Calu3 (cell line): Measurements from ENCODE around the gene ARHGAP19. TPM values are rescaled to one million over a fixed set of nuclear protein-coding genes. Genes with fewer than 3 reads are reported as not detected.

Source experiments
- BruUV-seq: library from RNA; stranded (reverse); fragments of 400-500 nt; replicated peaks from 2 replicates; lab custom pipeline; 2021; lab: Mats Ljungman, UMichigan
- CTCF ChIA-PET: fragments of 300-600 bp; sonication (Branson Sonifier 250); formaldehyde crosslinking; loops from one replicate; lab custom pipeline; 2022; ENCODE audit warnings: antibody characterized with exemption; lab: Charles Lee
- DNase-seq: peaks from one replicate; pipeline ENCODE4 v3.0.0; 2022
- H3K27ac Mint-ChIP-seq: one replicate; pipeline ENCODE4 v1.8.0; 2022; ENCODE audit warnings: mixed read lengths; ENCODE audit not compliant: unreplicated experiment
- H3K27me3 Mint-ChIP-seq: one replicate; pipeline ENCODE4 v1.8.0; 2022; ENCODE audit warnings: mixed read lengths; ENCODE audit not compliant: unreplicated experiment
- H3K36me3 Mint-ChIP-seq: one replicate; pipeline ENCODE4 v1.8.0; 2022; ENCODE audit warnings: mild to moderate bottlenecking, moderate library complexity, mixed read lengths; ENCODE audit not compliant: insufficient read depth, unreplicated experiment
- H3K4me1 Mint-ChIP-seq: one replicate; pipeline ENCODE4 v1.8.0; 2022; ENCODE audit warnings: mild to moderate bottlenecking, low read depth, mixed read lengths; ENCODE audit not compliant: unreplicated experiment
- H3K4me3 Mint-ChIP-seq: one replicate; pipeline ENCODE4 v1.8.0; 2022; ENCODE audit warnings: mild to moderate bottlenecking, low read depth, moderate library complexity, mixed read lengths; ENCODE audit not compliant: unreplicated experiment
- H3K9me3 Mint-ChIP-seq: one replicate; pipeline ENCODE4 v1.8.0; 2022; ENCODE audit warnings: low read depth, mixed read lengths; ENCODE audit not compliant: unreplicated experiment
- intact Hi-C: fragments of 100-400 bp; cut with micrococcal nuclease; formaldehyde crosslinking; loops from one replicate; pipeline ENCODE4 v1.10.0; 2022; ENCODE audit not compliant: unreplicated experiment
- total RNA-seq: library from RNA; stranded (reverse); gene quantifications from 2 replicates; pipeline ENCODE4 v1.2.3, GENCODE V29; 2022
- TF ChIP-seq, protein P1 (sequence below): fragments of 200-600 bp; IDR thresholded peaks from one replicate; pipeline ENCODE4 v1.8.0; 2022; ENCODE audit warnings: antibody characterized with exemption; ENCODE audit not compliant: unreplicated experiment

ARHGAP19 gene
- total RNA-seq, 1 experiment from 2014 or later, result 6.7 TPM

DNA sequence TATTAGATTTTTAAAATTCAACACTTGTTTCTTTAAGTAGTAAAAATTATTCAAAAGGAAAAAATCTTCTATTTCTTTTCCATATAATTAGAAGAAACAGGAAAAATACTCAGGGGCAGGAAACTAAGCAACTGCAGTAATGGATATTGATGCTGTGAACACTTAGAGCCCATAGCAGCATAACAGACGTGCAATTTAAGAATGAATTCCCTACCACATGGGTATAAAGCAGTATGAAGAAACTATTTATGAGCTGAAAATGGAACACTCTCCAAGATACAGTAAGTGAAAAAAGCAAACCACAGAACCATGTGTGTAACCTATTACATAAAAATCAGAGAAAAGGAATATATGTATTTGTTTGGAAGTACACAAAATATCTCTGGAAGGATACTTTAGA is 30.8 kb downstream of the ARHGAP19 start:
- no peak for DNase-seq
- H3K9me3 Mint-ChIP-seq, result no peaks in the 10 kb centered on the region
- no peaks in the 10 kb centered on the region for H3K27me3 Mint-ChIP-seq
- CTCF ChIA-PET, result no interaction called here
- H3K4me1 Mint-ChIP-seq, result no peaks in the 10 kb centered on the region
- TF ChIP-seq, protein P1, sequence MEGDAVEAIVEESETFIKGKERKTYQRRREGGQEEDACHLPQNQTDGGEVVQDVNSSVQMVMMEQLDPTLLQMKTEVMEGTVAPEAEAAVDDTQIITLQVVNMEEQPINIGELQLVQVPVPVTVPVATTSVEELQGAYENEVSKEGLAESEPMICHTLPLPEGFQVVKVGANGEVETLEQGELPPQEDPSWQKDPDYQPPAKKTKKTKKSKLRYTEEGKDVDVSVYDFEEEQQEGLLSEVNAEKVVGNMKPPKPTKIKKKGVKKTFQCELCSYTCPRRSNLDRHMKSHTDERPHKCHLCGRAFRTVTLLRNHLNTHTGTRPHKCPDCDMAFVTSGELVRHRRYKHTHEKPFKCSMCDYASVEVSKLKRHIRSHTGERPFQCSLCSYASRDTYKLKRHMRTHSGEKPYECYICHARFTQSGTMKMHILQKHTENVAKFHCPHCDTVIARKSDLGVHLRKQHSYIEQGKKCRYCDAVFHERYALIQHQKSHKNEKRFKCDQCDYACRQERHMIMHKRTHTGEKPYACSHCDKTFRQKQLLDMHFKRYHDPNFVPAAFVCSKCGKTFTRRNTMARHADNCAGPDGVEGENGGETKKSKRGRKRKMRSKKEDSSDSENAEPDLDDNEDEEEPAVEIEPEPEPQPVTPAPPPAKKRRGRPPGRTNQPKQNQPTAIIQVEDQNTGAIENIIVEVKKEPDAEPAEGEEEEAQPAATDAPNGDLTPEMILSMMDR, result no peak
- no TSS peak for BruUV-seq
- intact Hi-C loops, result no loop called here
- H3K27ac Mint-ChIP-seq, result no peak overlapping the region
- no peak overlapping the region for H3K4me3 Mint-ChIP-seq
- no peaks in the 10 kb centered on the region for H3K36me3 Mint-ChIP-seq

DNA sequence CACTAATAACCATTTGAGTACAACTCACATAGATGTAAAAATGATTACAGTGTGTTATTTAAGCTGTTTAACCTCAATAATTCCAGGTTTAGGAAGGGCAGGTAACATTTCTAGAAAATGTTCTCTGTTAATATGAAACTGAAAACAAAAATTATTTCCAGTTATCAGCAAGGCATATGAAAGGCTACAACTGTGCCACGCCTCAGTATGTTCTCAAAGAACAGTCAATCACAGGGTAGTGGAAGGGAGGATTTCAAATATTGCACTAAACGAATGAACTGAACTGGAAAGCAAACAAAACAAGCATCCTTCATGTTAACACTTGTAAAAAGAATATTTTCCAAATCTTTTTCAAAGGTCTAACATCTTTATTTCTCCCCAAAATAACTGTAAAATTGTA is 31.3 kb downstream of the ARHGAP19 start:
- no peak for DNase-seq
- Mint-ChIP-seq H3K9me3 (no peaks in the 10 kb centered on the region), H3K36me3 (no peaks in the 10 kb centered on the region), H3K4me1 (no peaks in the 10 kb centered on the region), H3K4me3 (no peak overlapping the region), H3K27ac (no peak overlapping the region), H3K27me3 (no peaks in the 10 kb centered on the region)
- no TSS peak for BruUV-seq
- CTCF ChIA-PET, result interaction anchor here (0.7 kb wide), 1 partner anchor 247 kb away, joined by 8 read pairs; no protein-coding TSS in a partner anchor
- TF ChIP-seq, protein P1, result no peak
- intact Hi-C loops, result no loop called here

DNA sequence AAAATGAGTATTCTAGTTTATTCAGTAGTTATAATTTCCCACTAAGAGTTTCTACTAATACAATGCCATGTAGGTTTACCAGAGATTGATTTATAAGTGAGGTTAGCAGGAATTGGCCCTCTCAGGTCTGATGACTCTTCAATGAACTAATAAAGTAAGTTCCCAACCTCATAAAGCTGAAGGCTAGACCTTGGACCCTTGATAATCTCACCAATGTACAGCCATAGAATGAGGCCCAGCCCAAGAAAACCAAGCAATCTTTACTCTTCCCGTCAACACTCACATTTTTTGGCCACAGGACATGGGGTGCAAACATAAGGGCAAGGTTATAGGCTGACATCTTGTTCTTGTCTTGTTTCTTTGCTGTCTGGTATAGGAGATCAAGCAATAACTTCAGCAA is 33.3 kb downstream of the ARHGAP19 start:
- no peaks in the 10 kb centered on the region for H3K9me3 Mint-ChIP-seq
- TF ChIP-seq, protein P1, result no peak
- no peaks in the 10 kb centered on the region for H3K27me3 Mint-ChIP-seq
- no peaks in the 10 kb centered on the region for H3K36me3 Mint-ChIP-seq
- BruUV-seq, result no TSS peak
- intact Hi-C loops, result no loop called here
- no peak overlapping the region for H3K4me3 Mint-ChIP-seq
- DNase-seq, result no peak
- CTCF ChIA-PET, result no interaction called here
- no peaks in the 10 kb centered on the region for H3K4me1 Mint-ChIP-seq
- no peak overlapping the region for H3K27ac Mint-ChIP-seq

DNA sequence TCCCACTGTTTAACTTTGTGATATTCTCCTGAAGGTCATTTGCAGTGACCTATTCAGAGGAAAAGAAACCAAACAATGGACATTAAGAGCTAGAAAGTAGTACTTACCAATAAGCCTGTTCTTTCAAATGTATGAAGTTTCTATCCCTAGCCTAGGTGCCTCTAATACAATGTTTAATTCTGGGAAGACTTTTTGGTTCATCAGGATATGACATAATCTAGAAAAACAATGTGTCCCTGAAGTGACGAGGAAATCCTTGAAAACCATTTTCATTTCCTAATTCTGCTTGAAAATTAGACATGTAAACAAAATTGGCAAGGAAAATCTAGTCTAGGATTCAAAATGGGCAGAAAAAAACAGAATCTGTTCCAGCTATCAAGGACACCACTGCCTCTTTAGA is 36.1 kb downstream of the ARHGAP19 start:
- CTCF ChIA-PET, result no interaction called here
- no peak for DNase-seq
- TF ChIP-seq, protein P1, result no peak
- Mint-ChIP-seq H3K27me3 (no peaks in the 10 kb centered on the region), H3K27ac (no peak overlapping the region), H3K9me3 (no peaks in the 10 kb centered on the region), H3K4me1 (no peaks in the 10 kb centered on the region), H3K36me3 (no peaks in the 10 kb centered on the region), H3K4me3 (no peak overlapping the region)
- intact Hi-C loops, result no loop called here
- no TSS peak for BruUV-seq
